ENCODE measurements around the gene BLTP1. TPM values are rescaled to one million over a fixed set of nuclear protein-coding genes. Genes with fewer than 3 reads are reported as not detected.

BLTP1 gene
- total RNA-seq, 1 experiment from 2014 or later: 25.4 TPM

- TF ChIP-seq CTCF (IDR thresholded peaks at IDR 0.05 in 2 of 3, conservative IDR thresholded peaks at IDR 0.05 in 1 of 3; ENCODE audit: borderline replicate concordance in 1 of 3, insufficient read depth in 1 of 3, low read depth in 2 of 3, low read length in 2 of 3): no peak
- no peak for TF ChIP-seq MAX (IDR thresholded peaks at IDR 0.05)
Measured at GRCh38 chr4:122122083-122122482, 30.0 kb upstream of the BLTP1 start (continued).

- POLR2A ChIA-PET: no interaction called here
- Histone ChIP-seq H3K9me3 (ENCODE audit: control insufficient read depth in 1 of 2, insufficient read depth in 1 of 2, low read depth in 1 of 2, low read length in 2 of 2) (no peaks in the 10 kb centered on the region), H3K27ac (ENCODE audit: low read depth, low read length) (no peak overlapping the region), H3K9ac (ENCODE audit: low read length) (no peak overlapping the region), H3K4me2 (ENCODE audit: low read length) (no peak overlapping the region), H3K4me1 (ENCODE audit: control insufficient read depth in 1 of 2, insufficient read depth in 2 of 2, low read length in 2 of 2) (no peaks in the 10 kb centered on the region), H4K20me1 (ENCODE audit: insufficient read depth) (no peaks in the 10 kb centered on the region), H3K9me2 (ENCODE audit: insufficient read depth) (no peaks in the 10 kb centered on the region), H3K79me2 (ENCODE audit: insufficient read depth, low read length) (no peaks in the 10 kb centered on the region), H3K4me3 (replicated peaks in 1 of 2; ENCODE audit: low read depth in 1 of 2, low read length in 2 of 2) (no peak overlapping the region), H3K27me3 (ENCODE audit: insufficient read depth, low read length) (no peaks in the 10 kb centered on the region), H3K36me3 (ENCODE audit: control insufficient read depth in 1 of 2, insufficient read depth in 2 of 2, low read length in 2 of 2) (no peaks in the 10 kb centered on the region), H2AFZ (ENCODE audit: low read depth, low read length, poor library complexity, severe bottlenecking) (no peak overlapping the region)
- intact Hi-C loops (cut with micrococcal nuclease): no loop called here
- DNase-seq (ENCODE audit: low read depth, low spot score) (no peak), ATAC-seq (no peak)
- no TSS peak for BruUV-seq (replicated peaks)
- RAD21 ChIA-PET (ENCODE audit: low non-redundant PET in 1 of 2, low total read pairs in 2 of 2, uncharacterized antibody in 2 of 2, unreplicated experiment in 2 of 2): no interaction called here
- TF ChIP-seq MAX (IDR thresholded peaks at IDR 0.05) (no peak), ELF1 (IDR thresholded peaks at IDR 0.05; ENCODE audit: borderline replicate concordance, low read depth) (no peak), ZBTB33 (IDR thresholded peaks at IDR 0.05; ENCODE audit: extremely low read depth, insufficient replicate concordance, low read length) (no peak), SP1 (IDR thresholded peaks at IDR 0.05; ENCODE audit: low read depth) (no peak), EZH2phosphoT487 (IDR thresholded peaks at IDR 0.05; ENCODE audit: borderline replicate concordance) (no peak), REST (IDR thresholded peaks at IDR 0.05; ENCODE audit: low read depth) (no peak), CEBPB (IDR thresholded peaks at IDR 0.05; ENCODE audit: low read depth) (no peak), SIN3A (IDR thresholded peaks at IDR 0.05; ENCODE audit: low read depth) (no peak), ZFX (IDR thresholded peaks at IDR 0.05) (no peak), ATF3 (IDR thresholded peaks at IDR 0.05) (no peak), ZNF274 (IDR thresholded peaks at IDR 0.05; ENCODE audit: low read depth, low read length) (no peak), SRF (IDR thresholded peaks at IDR 0.05; ENCODE audit: low read depth) (no peak), JUND (IDR thresholded peaks at IDR 0.05) (no peak), YY1 (IDR thresholded peaks at IDR 0.05; ENCODE audit: extremely low read depth, insufficient replicate concordance, low read depth, low read length) (no peak), EZH2 (IDR thresholded peaks at IDR 0.05) (no peak), POLR2AphosphoS5 (IDR thresholded peaks at IDR 0.05; ENCODE audit: low read depth, low read length) (no peak)
- CTCF ChIA-PET: no interaction called here
Measured at GRCh38 chr4:122129061-122129460, 23.1 kb upstream of the BLTP1 start.

All from HCT116 (cell line).